Ramos (cell line): Measurements from ENCODE around the gene A2ML1.
"Not testable (repeated sequence)": the region's sequence is repeated elsewhere in the genome, so short reads cannot be mapped to it uniquely, and the experiment has no call there.

Experiments
- in situ Hi-C: fragments of 300-500 bp; cut with MboI; formaldehyde crosslinking; loops from one replicate; pipeline ENCODE4 v1.14.3; 2022; ENCODE audit warnings: low sequenced_read_pairs; ENCODE audit not compliant: unreplicated experiment

The A2ML1 gene

DNA sequence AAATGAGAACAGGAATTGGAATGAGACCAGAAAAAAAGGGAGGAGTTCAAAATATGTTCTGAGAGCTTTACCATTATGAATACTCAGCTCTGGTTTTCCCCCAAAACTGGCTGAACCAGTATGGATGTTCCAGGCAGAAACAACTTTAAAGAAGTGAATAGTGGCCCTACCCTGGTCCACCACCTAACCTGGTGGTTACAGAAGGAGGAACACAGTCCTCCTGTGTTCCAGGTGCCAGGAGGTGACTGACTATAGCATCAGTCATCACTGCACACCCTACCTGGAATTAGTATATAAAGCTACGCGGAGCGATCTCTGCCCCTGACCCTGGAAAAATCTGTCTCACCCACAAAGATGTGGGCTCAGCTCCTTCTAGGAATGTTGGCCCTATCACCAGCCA is at the start of gene A2ML1:
Gene A2ML1 (plus strand): TSS at position 324 of the 400 bp plus-strand sequence. CDS start 31 bp downstream, at position 355.
- in situ Hi-C loops = no loop called here

DNA sequence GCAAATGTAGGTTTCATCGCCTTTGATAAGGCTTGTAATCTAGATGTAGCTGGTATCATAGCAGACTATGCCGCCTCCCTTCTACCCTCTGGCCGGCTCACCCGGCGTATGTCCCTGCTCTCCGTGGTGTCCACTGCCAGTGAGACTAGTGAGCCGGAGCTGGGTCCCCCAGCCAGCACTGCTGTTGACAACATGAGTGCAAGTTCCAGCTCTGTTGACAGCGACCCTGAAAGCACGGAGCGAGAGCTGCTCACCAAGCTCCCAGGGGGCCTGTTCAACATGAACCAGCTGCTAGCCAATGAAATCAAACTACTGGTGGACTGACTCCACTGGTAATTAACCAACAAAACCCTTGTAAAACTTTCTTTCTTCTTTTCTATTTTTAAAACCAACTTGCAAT is 49.0 kb upstream of the A2ML1 start:
- in situ Hi-C loops = no loop called here

DNA sequence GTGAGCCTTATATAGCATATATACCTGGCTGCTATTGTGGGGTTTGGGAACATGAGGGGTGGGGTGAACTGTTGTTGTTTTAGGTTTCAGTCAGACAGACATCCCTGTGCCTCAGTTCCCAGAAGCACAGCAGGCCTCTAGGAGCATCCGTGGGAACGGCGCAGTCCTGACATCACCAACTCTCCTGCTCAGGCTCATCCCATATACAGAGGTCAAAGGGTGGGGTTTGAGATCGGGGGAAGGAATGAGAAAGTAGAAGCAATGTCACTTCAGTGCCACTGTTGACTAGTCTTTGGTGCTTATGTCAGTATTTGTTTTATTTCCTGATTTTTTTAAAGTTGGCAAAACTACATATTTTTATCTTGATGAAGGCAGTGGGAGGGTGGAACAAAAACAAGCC is 43.1 kb upstream of the A2ML1 start:
- in situ Hi-C loops = no loop called here

DNA sequence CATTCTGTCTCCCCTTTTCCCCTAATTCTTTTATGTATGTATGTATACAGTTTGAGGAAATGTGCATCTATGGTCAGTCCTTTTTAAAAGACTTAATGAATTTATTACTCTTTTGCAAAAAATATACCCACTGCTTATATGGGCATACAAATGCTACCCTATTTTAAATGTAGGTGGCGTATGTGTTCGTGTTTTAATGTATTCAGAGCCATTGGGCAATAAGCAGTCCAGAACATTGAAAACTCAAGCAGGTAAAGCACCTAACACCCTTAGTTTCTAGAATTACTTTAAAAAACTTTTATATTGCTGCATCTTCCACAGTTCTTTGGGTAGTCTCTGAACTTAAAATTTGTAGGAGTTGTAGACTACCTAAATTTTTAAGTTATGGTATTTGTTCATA is 42.6 kb upstream of the A2ML1 start:
- in situ Hi-C loops = no loop called here

DNA sequence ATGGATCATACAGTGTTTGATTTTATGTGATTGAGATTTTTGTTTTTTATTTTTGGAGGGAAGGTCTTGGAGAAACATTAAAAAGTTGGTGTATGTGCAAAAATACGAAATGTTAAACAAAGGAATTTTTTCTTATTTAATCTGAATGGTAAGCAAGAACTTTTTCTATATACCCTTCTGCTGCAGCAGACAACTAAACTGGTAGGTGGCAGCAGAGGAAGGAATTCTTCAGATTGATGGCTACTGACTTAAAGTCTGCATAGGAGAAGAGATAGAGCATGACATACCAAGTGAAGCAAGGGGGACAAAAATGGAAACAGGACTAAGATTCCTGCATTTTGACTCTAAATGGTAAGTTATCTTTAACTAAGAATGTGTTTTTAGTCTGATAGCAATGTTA is 42.0 kb upstream of the A2ML1 start:
- in situ Hi-C loops = no loop called here

DNA sequence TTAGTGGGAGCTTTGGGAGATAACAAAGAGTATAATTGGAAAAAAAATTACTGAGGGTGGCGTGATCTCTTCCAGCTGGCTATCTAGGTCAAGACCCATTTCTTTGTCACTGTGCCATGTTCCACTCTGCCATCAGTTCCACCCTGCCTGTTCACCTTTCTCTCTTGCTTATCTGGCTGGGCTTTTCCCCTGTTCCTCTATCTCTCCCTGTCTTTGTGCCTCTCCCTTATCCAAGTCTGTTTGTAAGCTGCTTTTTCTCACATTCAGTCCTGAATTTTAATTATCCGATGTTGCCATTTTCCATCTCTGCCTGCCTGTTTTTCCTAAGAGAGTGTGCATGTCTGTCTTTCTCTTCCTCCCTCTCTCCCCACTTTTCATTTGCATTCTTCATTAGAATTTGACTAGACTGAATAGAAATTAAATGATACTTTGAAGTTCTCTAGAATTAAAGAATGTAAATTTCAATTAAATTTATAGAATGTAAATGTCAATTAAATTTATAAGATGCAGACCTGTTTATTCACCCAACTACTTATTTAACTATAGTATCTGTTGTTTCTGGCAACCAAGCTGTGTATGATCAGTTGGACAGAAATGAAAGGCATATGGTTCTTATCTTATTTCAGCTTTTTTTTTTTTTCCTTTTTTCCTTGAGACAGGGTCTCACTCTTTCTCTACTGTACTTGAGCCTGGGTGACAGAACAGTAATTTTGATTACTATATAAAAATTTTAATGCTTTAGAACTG is 40.9 kb upstream of the A2ML1 start:
- in situ Hi-C loops = no loop called here

DNA sequence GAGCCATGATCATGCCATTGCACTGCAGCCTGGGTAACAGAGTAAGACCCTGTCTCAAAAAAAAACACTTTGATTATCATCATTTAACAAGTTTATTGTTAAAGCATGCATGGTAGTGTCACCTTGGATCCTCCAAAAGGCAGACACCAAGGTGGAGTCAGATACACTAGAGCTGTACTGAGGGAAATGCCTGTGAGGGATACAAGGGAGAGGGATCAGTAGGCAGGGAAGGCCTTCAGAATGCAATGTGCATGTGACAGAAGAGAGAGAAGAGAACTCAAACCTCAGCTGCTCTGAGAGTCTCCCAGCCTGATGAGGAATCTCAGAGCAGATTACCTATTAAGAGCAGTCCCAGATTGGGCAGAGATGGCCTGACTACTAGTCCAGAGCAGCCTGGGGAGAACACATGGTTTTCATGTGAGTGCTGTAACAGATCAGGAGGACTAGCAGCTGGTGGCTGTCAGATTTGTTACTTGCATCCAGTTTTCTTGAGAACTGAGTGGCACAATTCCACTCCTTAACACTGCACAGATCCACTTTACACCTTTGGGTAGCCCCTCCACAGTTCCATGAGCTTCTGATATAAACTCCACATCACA is 38.0 kb upstream of the A2ML1 start:
- in situ Hi-C loops = no loop called here

DNA sequence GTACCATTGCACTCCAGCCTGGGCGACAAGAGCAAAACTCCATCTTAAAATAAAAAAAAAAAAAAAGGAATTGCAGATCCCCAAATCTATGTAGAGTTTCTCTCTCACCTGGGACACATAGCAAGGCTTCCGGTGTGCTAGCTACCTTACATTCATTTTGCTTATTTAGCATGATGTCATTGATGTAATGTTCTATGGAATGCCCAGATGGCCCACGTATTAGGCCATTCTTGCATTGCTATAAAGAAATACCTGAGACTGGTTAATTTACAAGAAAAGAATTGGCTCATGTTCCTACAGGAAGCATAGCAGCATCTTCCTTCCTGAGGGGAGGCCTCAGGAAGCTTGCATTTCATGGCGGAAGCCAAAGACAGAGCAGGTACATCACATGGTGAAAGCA is 36.9 kb upstream of the A2ML1 start:
- in situ Hi-C loops = no loop called here

DNA sequence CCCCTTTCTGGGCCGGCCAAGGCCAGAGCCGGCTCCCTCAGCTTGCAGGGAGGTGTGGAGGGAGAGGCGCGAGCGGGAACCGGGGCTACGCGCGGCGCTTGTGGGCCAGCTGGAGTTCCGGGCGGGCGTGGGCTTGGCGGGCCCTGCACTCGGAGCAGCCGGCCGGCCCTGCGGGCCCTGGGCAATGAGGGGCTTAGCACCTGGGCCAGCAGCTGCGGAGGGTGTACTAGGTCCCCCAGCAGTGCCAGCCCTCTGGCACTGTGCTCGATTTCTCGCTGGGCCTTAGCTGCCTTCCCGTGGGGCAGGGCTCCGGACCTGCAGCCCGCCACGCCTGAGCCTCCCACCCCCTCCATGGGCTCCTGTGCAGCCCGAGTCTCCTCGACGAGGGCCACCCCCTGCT is 35.2 kb upstream of the A2ML1 start:
- in situ Hi-C loops = not testable (repeated sequence)

DNA sequence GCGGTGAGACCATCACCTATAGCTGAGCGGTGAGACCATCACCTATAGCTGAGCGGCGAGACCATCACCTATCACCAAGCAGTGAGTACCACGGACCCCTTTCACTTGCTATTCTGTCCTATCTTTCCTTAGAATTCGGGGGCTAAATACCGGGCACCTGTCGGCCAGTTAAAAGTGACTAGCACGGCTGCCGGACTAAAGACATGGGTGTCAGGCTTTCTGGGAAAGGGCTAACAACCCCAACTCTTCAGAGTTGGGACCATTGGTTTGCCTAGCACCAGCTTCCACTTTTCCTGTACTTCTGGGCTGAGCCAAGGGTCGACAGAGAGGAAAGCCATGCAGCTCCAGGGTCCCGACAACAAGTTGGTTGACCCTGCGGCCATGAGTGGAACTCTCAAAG is 33.7 kb upstream of the A2ML1 start:
- in situ Hi-C loops = not testable (repeated sequence)

DNA sequence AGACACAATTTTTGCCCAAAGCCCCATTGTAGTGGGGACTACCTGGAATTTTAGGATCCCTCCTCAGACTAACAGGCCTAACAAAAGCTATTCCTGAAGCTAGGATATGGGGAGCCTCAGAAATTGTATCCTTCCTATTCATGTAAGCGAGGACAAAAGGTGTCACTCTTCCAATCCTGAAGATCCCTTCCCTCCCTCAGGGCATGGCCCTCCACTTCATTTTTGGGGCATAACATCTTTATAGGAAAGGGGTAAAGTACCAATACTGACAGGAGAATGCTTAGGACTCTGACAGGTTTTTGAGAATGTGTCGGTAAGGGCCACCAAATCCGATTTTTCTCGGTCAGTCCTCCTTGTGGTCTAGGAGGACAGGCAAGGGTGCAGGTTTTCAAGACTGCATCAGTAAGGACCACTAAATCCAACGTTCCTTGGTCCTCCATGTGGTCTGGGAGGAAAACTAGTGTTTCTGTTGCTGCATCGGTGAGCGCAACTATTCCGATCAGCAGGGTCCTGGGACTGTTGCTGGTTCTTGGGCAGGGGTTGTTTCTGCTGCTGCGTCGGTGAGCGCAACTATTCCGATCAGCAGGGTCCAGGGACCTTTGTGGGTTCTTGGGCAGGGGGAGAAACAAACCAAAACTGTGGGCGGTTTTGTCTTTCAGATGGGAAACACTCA is 32.9 kb upstream of the A2ML1 start:
- in situ Hi-C loops = not testable (repeated sequence)

DNA sequence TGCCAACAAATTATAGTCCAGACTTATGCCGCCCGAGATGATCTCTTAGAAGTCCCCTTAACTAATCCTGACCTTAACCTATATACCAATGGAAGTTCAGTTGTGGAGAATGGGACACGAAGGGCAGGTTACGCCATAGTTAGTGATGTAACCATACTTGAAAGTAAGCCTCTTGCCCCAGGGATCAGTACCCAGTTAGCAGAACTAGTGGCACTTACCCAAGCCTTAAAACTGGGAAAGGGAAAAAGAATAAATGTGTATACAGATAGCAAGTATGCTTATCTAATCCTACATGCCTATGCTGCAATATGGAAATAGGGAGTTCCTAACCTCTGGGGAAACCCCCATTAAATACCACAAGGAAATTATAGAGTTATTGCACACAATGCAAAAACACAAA is 29.2 kb upstream of the A2ML1 start:
- in situ Hi-C loops = not testable (repeated sequence)

DNA sequence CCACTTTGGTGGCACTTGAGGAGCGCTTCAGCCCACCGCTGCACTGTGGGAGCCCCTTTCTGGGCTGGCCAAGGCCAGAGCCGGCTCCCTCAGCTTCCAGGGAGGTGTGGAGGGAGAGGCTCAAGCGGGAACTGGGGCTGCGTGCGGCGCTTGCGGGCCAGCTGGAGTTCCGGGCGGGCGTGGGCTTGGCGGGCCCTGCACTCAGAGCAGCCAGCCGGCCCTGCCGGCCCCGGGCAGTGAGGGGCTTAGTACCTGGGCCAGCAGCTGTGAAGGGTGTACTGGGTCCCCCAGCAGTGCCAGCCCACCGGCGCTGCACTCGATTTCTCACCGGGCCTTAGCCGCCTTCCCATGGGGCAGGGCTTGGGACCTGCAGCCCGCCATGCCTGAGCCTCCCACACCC is 27.8 kb upstream of the A2ML1 start:
- in situ Hi-C loops = not testable (repeated sequence)

DNA sequence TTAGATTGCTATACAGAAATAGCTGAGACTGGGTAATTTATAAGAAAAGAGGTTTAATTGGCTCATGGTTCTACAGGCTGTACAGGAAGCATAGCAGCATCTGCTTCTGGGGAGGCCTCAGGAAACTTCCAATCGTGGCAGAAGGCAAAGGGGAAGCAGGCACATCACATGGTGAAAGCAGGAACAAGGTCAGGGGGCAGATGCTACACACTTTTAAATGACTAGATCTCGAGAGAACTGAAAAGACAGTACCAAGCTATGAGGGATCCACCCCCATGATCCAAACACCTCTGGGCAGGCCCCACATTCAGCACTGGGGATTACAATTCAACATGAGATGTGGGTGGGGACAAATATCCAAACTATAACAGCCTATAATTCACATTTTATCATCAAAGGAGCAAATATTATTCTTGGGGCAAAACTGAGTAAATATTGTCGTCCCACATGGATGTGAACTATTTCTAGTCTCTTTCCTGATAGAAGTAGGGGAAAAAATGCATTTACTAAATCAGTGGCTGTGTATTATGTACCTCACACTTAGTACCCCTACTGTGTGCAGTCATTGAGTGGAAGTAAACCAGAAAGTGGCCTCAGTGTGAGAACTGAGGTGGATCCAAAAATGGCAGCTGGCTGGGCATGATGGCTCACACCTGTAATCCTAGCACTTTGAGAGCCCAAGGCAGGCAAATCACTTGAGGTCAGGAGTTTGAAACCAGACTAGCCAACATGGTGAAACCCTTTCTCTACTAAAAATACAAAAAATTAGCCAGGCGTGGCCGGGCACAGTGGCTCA is 25.4 kb upstream of the A2ML1 start:
- in situ Hi-C loops = no loop called here

DNA sequence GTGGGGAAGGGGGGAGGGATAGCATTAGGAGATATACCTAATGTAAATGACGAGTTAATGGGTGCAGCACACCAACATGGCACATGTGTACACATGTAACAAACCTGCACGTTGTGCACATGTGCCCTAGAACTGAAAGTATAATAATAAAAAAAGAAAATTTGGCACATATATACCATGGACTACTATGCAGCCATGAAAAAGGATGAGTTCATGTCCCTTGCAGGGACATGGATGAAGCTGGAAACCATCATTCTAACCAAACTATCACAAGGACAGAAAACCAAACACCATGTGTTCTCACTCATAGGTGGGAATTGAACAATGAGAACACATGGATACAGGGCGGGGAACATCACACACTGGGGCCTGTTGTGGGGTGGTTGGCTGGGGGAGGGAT is 21.2 kb upstream of the A2ML1 start:
- in situ Hi-C loops = not testable (repeated sequence)

DNA sequence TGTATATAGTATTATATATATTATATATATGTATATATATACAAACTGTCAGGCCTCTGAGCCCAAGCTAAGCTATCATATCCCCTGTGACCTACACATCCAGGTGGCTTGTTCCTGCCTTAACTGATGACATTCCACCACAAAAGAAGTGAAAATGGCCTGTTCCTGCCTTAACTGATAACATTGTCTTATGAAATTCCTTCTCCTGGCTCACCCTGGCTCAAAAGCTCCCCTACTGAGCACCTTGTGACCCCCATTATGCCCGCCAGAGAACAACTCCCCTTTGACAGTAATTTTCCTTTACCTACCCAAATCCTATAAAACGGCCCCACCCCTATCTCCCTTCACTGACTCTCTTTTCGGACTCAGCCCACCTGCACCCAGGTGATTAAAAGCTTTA is 17.6 kb upstream of the A2ML1 start:
- in situ Hi-C loops = not testable (repeated sequence)

DNA sequence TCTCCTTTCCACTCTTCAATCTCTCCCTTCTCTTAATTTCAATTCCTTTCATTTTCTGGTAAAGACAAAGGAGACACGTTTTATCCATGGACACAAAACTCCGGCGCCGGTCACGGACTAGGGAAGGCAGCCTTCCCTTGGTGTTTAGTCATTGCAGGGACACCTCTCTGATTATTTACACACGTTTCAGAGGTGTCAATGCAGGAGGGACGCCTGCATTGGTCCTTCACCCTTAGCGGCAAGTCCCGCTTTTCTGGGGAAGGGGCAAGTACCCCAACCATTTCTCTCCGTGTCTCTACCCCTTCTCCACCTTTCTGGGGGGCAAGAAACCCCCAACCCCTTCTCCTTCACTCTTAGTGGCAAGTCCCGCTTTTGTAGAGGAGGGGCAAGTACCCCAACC is 16.9 kb upstream of the A2ML1 start:
- in situ Hi-C loops = not testable (repeated sequence)

DNA sequence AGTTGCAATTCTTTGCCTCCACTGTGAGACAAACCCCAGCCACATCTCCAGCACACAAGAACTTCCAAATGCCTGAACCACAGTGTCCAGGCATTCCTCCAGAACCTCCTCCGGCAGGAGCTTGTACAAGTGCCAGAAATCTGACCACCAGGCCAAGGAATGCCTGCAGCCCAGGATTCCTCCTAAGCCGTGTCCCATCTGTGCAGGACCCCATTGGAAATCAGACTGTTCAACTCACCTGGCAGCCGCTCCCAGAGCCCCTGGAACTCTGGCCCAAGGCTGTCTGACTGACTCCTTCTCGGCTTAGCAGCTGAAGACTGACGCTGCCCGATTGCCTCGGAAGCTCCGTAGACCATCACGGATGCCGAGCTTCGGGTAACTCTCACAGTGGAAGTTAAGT is 15.3 kb upstream of the A2ML1 start:
- in situ Hi-C loops = not testable (repeated sequence)

DNA sequence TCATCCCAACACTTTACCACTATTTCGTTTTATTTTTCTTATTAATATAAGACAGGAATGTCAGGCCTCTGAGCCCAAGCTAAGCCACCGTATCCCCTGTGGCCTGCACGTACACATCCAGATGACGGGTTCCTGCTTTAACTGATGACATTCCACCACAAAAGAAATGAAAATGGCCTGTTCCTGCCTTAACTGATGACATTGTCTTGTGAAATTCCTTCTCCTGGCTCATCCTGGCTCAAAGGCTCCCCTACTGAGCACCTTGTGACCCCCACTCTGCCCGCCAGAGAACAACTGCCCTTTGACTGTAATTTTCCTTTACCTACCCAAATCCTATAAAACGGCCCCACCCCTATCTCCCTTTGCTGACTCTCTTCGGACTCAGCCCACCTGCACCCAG is 12.3 kb upstream of the A2ML1 start:
- in situ Hi-C loops = not testable (repeated sequence)

DNA sequence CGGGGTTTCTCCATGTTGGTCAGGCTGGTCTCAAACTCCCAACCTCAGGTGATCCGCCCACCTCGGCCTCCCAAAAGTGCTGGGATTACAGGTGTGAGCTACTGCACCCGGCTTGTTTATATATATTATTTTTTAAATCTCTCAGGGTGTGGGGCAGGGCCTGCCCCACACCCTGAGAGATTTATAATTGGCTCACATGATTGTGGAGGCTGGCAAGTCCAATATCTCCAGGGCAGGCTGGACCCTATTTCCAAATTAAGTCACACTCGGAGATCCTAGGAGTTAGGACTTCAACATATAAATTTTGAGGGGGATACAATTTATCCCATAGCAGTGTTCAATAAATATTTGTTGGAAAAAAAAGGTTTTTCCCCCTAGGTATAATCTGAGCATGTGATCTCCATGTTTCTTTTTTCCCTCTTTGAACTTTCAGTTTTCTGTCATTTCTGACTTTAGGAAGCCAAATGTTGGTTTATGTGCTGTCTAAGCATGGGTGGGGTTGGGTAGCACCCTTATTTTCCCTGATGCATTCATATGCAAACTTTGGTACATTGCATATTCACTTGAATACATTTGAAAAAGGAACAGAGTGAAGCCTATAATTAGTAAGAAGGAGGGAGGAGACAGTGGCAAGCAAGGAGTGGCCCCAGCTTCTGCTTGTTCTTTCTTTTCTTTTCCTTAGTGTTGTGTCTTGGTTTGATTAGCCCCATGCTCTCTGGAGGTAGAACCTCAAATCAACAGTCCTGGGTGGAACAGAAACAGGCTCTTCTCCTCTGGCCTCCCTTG is 8.7 kb upstream of the A2ML1 start:
- in situ Hi-C loops = no loop called here
